ENCODE measurements around the gene RPS19.

Gene RPS19

DNA sequence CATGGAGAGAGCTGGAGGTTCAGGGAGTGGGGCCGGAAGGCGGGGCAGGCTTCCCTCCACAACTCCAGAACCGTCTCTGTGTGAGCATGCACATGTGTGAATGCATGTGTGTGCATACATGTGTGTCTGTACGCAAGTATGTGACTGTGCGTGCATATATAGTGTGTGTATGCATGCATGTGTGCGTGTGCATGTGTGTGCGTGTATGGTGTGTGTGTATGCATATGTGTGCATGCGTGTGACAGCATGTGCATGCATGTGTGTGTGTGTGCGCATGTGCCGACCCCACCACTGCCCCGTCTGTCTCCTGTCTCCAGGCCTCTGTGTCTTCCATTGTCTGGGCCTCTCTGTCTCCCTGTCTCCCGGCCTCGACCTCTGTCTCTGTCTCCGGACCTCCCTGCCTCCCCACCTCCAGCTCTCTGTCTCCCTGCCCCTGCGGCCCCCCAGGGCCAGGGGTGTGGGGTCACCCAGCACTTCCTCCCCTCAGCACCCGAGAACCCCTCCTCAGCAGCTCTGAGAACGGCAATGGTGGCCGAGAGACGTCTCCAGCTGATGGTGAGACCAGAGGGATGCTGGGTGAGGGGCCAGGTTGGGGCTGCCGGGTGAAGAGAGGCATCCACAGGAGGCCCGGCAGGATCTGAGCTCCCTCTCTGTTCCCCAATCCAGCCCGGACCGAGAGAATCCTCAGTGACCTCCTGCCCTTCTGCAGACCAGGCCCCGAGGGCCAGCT lies 45.4 kb downstream of the RPS19 start:
- H3K4me1 ChIP-seq (ENCODE audit: control insufficient read depth, low read depth, low read length): no peaks in the 10 kb centered on the region
- no peaks in the 10 kb centered on the region for H3K9me3 ChIP-seq (ENCODE audit: control insufficient read depth, low read depth, low read length)
- H3K9ac ChIP-seq (ENCODE audit: low read length): no peak overlapping the region
- no peak overlapping the region for H3K27ac ChIP-seq (ENCODE audit: low read length)
- H3K36me3 ChIP-seq (ENCODE audit: control insufficient read depth, low read depth, low read length): peaks cover 19% of the 10 kb centered on the region
- peaks cover 19% of the 10 kb centered on the region for H3K27me3 ChIP-seq (ENCODE audit: control insufficient read depth, insufficient read depth, low read length)
- no peak overlapping the region for H3K4me3 ChIP-seq (ENCODE audit: low read length)

DNA sequence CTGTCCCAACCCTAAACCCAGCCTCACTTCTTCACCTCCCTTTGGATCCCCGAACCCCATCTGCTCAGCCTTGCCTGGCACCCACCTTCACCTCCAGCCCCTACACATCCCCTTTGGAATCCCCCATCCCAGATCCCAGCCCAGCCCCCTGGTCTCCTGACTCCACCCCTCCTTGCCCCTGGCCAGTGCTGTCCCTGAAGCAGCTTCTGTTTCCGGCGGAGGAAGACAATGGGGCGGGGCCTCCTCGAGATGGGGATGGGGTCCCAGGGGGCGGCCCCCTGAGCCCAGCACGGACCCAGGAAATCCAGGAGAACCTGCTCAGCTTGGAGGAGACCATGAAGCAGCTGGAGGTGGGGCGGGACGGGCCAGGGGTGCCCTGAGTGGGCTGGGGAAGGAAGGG lies 46.2 kb downstream of the RPS19 start:
- Histone ChIP-seq H3K27ac (ENCODE audit: low read length) (no peak overlapping the region), H3K4me3 (ENCODE audit: low read length) (no peak overlapping the region), H3K9me3 (ENCODE audit: control insufficient read depth, low read depth, low read length) (no peaks in the 10 kb centered on the region), H3K36me3 (ENCODE audit: control insufficient read depth, low read depth, low read length) (peaks cover 18% of the 10 kb centered on the region), H3K27me3 (ENCODE audit: control insufficient read depth, insufficient read depth, low read length) (peaks cover 27% of the 10 kb centered on the region), H3K9ac (ENCODE audit: low read length) (no peak overlapping the region), H3K4me1 (ENCODE audit: control insufficient read depth, low read depth, low read length) (no peaks in the 10 kb centered on the region)

DNA sequence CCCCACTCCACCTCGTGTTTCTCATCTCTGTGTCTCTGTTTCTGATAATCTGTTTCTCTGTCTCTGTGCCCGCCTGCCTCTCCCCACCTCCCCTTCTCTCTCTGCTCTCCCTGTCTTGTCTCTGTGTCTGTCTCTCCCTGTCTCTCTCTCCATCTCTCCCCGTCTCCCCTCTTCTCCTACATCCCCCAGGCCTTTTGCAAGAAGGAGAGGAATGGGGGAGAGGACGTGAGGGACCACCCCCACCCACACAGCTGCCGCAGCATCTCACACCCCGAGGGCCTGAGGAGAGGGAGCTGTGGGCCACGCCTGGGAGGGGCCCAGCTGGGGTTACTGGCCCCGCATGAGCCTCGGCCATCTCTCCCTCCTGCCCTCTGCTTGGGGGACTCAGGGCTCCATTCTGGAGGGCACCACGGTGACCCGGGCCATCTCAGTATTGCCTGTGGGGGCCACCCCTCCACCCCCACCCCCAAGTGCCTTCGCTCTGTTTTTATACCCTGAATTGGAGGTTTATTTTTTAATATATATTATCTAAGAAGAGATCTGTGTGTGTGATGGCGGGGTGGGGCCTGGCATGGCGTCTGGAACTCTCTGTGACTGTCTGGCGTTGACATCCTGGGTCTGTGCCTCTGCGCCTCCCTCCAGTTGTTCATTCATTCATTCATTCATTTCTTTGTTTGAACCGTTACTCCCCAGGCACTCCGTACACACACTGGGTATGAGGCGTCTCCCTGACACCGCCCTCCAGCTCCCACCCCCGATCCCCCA lies 47.0 kb downstream of the RPS19 start:
- Histone ChIP-seq H3K27ac (ENCODE audit: low read length) (no peak overlapping the region), H3K4me1 (ENCODE audit: control insufficient read depth, low read depth, low read length) (no peaks in the 10 kb centered on the region), H3K9ac (ENCODE audit: low read length) (no peak overlapping the region), H3K36me3 (ENCODE audit: control insufficient read depth, low read depth, low read length) (peaks cover 15% of the 10 kb centered on the region), H3K9me3 (ENCODE audit: control insufficient read depth, low read depth, low read length) (no peaks in the 10 kb centered on the region), H3K27me3 (ENCODE audit: control insufficient read depth, insufficient read depth, low read length) (peaks cover 35% of the 10 kb centered on the region), H3K4me3 (ENCODE audit: low read length) (no peak overlapping the region)

DNA sequence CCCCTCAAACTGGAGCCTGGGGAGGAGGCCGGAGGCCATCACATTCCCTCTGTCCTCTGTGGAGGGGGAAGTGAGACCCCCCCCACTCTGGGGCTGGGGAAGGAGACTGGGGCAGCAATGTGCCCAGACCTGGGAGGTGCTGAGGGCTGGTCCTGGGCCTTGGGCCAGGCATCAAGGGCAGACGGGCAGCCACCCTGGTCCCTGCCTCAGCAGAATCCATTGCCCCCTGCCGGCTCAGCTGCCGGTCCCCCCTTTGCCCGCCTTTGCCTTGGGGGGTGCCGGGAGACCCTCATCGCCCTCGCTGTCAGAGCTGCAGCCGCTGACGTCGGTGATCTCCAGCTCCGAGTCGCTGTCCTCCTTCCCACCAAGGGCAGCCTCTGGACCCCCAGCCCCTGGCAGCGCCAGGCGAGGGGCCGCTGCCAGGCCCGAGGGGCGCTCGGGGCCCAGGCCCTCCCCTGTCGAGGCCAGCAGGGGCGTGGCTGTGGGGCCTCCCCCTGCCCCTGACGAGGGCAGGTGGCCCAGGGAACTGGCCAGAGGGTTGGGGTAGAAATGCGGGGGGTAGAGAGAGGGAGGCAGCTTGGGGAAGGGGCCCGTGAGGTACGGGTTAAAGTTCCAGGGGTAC lies 48.0 kb downstream of the RPS19 start:
- Histone ChIP-seq H3K9me3 (ENCODE audit: control insufficient read depth, low read depth, low read length) (no peaks in the 10 kb centered on the region), H3K36me3 (ENCODE audit: control insufficient read depth, low read depth, low read length) (peaks cover 12% of the 10 kb centered on the region), H3K27me3 (ENCODE audit: control insufficient read depth, insufficient read depth, low read length) (peaks cover 45% of the 10 kb centered on the region), H3K4me1 (ENCODE audit: control insufficient read depth, low read depth, low read length) (no peaks in the 10 kb centered on the region), H3K9ac (ENCODE audit: low read length) (no peak overlapping the region), H3K4me3 (ENCODE audit: low read length) (no peak overlapping the region), H3K27ac (ENCODE audit: low read length) (no peak overlapping the region)

DNA sequence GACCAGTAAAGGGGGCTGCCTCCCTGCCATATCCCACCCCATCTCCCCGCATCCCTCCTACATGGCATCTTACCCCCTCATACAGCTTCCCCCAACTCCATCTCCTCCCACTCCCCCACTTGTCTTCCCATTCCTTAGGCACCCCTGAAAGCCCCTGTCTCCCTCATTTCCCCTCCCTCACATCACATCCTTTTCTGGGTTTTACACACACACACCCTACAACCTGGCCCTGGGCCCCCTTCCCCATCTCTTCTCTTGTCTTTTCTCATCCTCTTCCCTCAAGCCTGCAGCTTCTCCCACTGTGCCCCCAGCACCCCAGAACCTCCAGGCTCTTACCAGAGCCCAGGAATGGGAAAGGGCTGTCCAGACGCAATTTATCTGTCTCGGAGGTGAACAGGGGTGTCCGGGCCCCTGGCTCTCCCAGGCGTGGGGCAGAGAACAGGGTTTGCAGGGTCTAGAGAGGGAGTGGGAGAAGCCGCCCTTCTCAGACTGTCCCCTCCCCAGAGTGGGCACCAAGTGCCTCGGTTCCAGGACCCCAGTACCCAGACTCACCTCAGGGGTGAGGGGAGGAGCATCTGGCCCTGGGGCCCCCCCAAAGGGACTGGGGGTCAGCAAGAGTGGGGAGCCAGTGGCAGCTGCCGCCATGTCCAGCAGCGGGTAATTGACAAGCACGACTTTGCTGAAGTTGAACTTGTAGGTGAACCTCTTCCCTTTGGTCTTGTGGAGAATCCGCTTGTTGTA lies 48.8 kb downstream of the RPS19 start:
- Histone ChIP-seq H3K4me1 (ENCODE audit: control insufficient read depth, low read depth, low read length) (no peaks in the 10 kb centered on the region), H3K36me3 (ENCODE audit: control insufficient read depth, low read depth, low read length) (peaks cover 4% of the 10 kb centered on the region), H3K9me3 (ENCODE audit: control insufficient read depth, low read depth, low read length) (no peaks in the 10 kb centered on the region), H3K9ac (ENCODE audit: low read length) (no peak overlapping the region), H3K27ac (ENCODE audit: low read length) (no peak overlapping the region), H3K27me3 (ENCODE audit: control insufficient read depth, insufficient read depth, low read length) (peaks cover 53% of the 10 kb centered on the region), H3K4me3 (ENCODE audit: low read length) (no peak overlapping the region)

DNA sequence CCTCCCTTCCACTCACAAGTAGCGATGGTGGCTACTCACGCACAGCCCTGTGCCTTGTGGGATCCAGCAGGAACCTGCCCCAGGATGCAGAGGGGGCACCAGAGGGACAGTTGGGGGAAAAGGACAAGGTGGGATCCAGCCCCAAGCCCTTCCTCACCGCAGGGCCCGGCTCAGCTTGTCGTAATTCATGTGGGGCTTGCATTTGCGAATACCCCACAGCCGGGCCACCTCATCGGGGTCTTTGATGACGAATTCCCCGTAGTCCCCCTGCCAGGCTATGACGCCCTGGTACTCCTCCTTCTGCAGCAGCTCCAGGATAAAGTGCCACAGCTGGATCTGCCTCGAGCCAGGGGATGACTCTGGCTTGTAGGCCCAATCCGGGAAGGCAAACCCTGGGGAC lies 49.7 kb downstream of the RPS19 start:
- H3K9me3 ChIP-seq (ENCODE audit: control insufficient read depth, low read depth, low read length): no peaks in the 10 kb centered on the region
- H3K4me1 ChIP-seq (ENCODE audit: control insufficient read depth, low read depth, low read length): no peaks in the 10 kb centered on the region
- no peak overlapping the region for H3K9ac ChIP-seq (ENCODE audit: low read length)
- no peak overlapping the region for H3K4me3 ChIP-seq (ENCODE audit: low read length)
- no peak overlapping the region for H3K27ac ChIP-seq (ENCODE audit: low read length)
- H3K27me3 ChIP-seq (ENCODE audit: control insufficient read depth, insufficient read depth, low read length): peaks cover 61% of the 10 kb centered on the region
- H3K36me3 ChIP-seq (ENCODE audit: control insufficient read depth, low read depth, low read length): no peaks in the 10 kb centered on the region

DNA sequence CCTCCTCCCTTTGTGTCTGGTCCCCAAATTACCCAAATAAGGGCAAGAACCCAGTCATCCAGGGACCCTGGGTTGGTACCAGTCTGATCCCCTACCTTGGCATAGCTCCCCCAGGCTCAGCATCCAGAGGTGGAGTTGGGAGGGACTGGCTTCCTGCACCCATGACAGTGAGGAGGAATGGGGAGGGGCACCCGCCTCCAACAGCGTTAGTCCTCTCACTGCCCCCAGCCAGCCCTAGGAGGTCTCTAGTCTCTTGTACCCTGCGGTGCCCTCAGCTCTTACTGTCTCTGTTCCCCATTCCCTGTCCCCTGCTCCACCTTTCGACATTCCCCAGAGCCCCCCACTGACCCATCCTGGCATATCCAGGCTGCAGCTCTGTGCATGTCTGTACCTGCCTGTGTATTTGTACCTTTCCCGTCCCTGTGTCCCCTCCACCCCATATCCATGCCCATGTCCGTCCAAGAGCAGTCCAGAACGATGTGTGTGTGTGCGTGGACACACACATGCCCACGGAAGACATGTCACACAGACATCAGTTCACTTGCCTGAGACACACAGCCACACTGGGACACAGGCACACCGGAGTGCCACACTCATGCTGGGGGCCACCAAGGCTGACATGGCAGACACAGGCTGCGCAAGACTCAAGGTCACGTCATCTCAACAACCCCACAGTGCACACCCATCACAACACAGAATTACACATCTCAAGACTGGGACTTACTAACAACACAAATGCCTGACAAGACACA lies 50.4 kb downstream of the RPS19 start:
- H3K36me3 ChIP-seq (ENCODE audit: control insufficient read depth, low read depth, low read length): no peaks in the 10 kb centered on the region
- H3K4me3 ChIP-seq (ENCODE audit: low read length): no peak overlapping the region
- H3K27me3 ChIP-seq (ENCODE audit: control insufficient read depth, insufficient read depth, low read length): peaks cover 68% of the 10 kb centered on the region
- no peaks in the 10 kb centered on the region for H3K4me1 ChIP-seq (ENCODE audit: control insufficient read depth, low read depth, low read length)
- H3K9ac ChIP-seq (ENCODE audit: low read length): no peak overlapping the region
- H3K9me3 ChIP-seq (ENCODE audit: control insufficient read depth, low read depth, low read length): no peaks in the 10 kb centered on the region
- H3K27ac ChIP-seq (ENCODE audit: low read length): no peak overlapping the region

DNA sequence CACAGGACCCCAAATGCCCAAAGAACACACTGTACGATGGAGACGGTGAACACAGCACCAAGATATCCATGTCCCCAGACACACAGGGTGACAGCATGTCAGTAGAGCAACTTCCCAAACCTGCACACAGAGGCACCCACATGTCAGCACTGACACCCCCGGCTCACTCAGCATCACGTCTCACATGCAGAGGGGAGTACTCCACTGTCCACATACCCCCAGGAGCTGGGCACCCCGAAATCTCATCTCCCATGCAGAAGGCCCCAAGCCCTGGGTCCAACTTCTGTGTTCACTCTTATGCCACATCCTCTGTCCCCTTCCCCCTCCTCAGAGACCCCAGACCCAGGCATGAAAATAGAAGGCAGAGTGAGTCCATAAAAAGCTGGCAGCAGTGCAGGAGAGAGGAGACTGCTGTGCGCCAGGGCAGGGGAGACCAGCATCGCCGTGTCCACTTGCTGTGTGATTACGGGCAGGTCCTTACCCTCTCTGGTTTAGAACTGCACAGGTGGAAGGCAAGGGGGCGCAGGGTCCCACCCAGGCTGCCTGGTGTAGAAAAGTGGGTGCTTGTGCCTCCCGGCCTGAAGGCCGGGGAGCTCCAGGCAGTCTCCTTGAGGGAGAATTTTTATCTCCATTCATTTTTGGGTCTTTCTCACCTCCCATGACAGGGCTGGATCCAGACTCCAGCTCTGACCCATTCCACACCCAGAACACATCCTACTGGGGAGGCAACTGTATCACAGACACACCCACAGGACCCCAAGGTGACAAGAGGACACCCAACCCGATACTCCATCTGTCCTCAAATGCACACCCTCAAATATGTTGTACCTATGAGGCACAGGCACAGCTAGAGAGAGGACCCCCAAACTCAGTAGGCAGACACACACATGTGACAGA lies 51.2 kb downstream of the RPS19 start:
- no peak overlapping the region for H3K9ac ChIP-seq (ENCODE audit: low read length)
- H3K4me1 ChIP-seq (ENCODE audit: control insufficient read depth, low read depth, low read length): no peaks in the 10 kb centered on the region
- no peaks in the 10 kb centered on the region for H3K36me3 ChIP-seq (ENCODE audit: control insufficient read depth, low read depth, low read length)
- H3K4me3 ChIP-seq (ENCODE audit: low read length): no peak overlapping the region
- H3K27ac ChIP-seq (ENCODE audit: low read length): no peak overlapping the region
- peaks cover 77% of the 10 kb centered on the region for H3K27me3 ChIP-seq (ENCODE audit: control insufficient read depth, insufficient read depth, low read length)
- H3K9me3 ChIP-seq (ENCODE audit: control insufficient read depth, low read depth, low read length): no peaks in the 10 kb centered on the region

DNA sequence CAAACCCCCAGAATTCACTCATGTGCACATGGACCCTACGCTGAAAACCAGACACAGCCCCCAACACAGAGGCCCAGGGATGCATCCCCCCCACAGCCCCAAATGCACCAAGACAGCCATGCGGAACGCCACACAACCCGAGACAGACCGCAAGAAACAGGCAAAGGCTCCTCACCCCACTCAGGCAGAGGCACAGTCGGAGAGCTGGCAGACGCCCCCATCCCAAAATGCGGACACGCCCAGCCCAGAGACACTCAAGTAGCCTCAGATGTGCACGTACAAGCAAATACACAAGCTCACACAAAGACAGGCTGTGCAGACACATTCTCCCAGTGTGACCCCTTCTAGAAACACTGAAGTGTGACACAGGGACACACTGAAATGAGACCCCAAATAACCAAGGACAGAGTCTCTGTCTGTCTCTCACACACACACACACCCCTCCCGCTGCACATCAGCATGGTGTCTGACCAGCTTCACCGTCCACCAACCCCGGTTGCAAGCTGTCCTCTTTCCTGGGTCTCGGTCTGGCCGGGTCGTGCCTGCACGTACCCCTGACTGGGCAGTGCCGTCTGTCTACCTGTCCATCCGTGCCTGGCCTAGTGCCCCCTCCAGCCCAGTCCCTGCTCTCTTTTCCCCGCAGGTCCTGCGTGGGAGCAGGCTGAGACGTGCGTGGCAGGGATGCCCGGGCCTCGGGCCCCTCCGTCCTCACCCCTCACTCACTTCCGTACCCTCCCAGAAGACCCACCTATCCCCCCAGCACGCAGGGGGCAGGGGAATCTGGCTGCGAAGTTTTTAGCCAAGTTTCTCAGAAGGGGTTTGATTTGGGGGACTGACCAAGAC lies 52.1 kb downstream of the RPS19 start:
- no peaks in the 10 kb centered on the region for H3K36me3 ChIP-seq (ENCODE audit: control insufficient read depth, low read depth, low read length)
- H3K27ac ChIP-seq (ENCODE audit: low read length): no peak overlapping the region
- no peak overlapping the region for H3K9ac ChIP-seq (ENCODE audit: low read length)
- no peak overlapping the region for H3K4me3 ChIP-seq (ENCODE audit: low read length)
- H3K9me3 ChIP-seq (ENCODE audit: control insufficient read depth, low read depth, low read length): no peaks in the 10 kb centered on the region
- H3K4me1 ChIP-seq (ENCODE audit: control insufficient read depth, low read depth, low read length): no peaks in the 10 kb centered on the region
- H3K27me3 ChIP-seq (ENCODE audit: control insufficient read depth, insufficient read depth, low read length): peaks cover 85% of the 10 kb centered on the region
